BLaER1 (cell line): ENCODE measurements around the gene VTN.

ENCODE experiments used
- H3K27ac ChIP-seq: shearing (Covaris generic); formaldehyde crosslinking; 2 replicates; pipeline ENCODE4 v1.8.1; 2022
- H3K27me3 ChIP-seq: shearing (Covaris generic); formaldehyde crosslinking; 2 replicates; pipeline ENCODE4 v1.8.1; 2022
- H3K36me3 ChIP-seq: shearing (Covaris generic); formaldehyde crosslinking; 2 replicates; pipeline ENCODE4 v1.8.1; 2022
- H3K4me1 ChIP-seq: shearing (Covaris generic); formaldehyde crosslinking; 2 replicates; pipeline ENCODE4 v1.8.1; 2022
- H3K4me2 ChIP-seq: shearing (Covaris generic); formaldehyde crosslinking; 2 replicates; pipeline ENCODE4 v1.8.1; 2022
- H3K4me3 ChIP-seq: shearing (Covaris generic); formaldehyde crosslinking; 2 replicates; pipeline ENCODE4 v1.8.1; 2022
- H3K9ac ChIP-seq: shearing (Covaris generic); formaldehyde crosslinking; 2 replicates; pipeline ENCODE4 v1.8.1; 2022
- H3K9me3 ChIP-seq: shearing (Covaris generic); formaldehyde crosslinking; 2 replicates; pipeline ENCODE4 v1.8.1; 2022
- H4K20me1 ChIP-seq: shearing (Covaris generic); formaldehyde crosslinking; 2 replicates; pipeline ENCODE4 v1.8.1; 2022
- Cebpa-rat ChIP-seq: shearing (Covaris generic); IDR thresholded peaks from 2 replicates; pipeline ENCODE4 v1.8.1; 2022

The VTN gene

DNA sequence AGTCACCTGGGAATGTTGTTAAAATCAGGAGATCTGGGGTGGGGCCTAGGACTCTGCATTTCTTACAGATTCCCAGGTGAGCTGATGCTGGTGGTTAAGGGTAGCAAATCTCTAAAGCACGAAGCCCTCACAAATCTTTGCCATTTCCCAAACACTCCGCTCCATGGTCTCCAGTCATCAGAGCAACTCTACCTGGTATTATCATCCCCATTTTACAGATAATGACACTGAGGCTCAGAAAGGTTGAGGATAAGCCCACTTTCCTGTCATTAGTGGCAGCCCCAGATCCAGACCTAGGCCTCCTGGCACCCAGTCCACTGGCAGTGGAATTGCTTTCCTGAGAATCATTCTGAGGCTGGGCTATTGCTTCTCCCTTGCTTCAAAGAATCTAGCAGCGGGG, 27.2 kb upstream of the VTN start:
- H3K27me3 ChIP-seq: no peaks in the 10 kb centered on the region
- H3K36me3 ChIP-seq: peaks cover 76% of the 10 kb centered on the region
- TF ChIP-seq Cebpa-rat: no peak
- no peaks in the 10 kb centered on the region for H3K9me3 ChIP-seq
- no peak overlapping the region for H3K4me2 ChIP-seq
- no peaks in the 10 kb centered on the region for H4K20me1 ChIP-seq
- peaks cover 18% of the 10 kb centered on the region for H3K4me1 ChIP-seq
- H3K4me3 ChIP-seq: no peak overlapping the region
- H3K9ac ChIP-seq: no peak overlapping the region
- H3K27ac ChIP-seq: no peak overlapping the region

DNA sequence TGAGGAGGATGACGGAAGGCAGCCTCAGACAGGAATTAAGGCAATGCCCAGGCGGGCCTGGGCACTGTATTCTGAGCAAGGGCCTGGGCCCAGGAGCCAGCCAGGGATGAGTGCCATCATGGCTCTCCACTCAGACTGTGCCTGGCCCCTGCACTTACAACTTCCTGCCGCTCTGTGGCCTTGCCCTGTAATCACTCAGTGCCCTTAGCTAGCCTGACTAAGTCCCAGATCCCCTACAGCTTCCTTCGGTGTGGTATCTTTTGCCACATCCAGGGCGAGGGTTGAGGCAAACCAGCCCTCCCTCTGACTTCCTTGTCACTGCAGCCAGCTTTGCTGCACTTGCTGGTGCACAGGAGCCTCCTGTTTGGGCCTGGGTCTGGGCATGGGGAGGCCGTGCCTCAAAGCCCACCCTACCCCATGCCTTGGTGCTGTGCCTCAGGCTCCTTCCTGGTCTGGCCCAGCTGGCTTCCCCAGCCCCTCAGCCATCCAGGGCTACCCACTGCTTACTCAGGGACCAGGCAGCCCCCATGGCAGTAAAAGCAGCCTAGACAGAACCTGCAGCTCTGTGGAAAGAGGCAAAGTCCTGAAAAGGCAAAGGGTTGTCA, 26.6 kb upstream of the VTN start:
- no peak for TF ChIP-seq Cebpa-rat
- H3K4me3 ChIP-seq: no peak overlapping the region
- H3K27me3 ChIP-seq: no peaks in the 10 kb centered on the region
- H4K20me1 ChIP-seq: no peaks in the 10 kb centered on the region
- no peak overlapping the region for H3K9ac ChIP-seq
- no peaks in the 10 kb centered on the region for H3K9me3 ChIP-seq
- no peak overlapping the region for H3K4me2 ChIP-seq
- no peak overlapping the region for H3K27ac ChIP-seq
- H3K36me3 ChIP-seq: peaks cover 81% of the 10 kb centered on the region
- peaks cover 18% of the 10 kb centered on the region for H3K4me1 ChIP-seq

DNA sequence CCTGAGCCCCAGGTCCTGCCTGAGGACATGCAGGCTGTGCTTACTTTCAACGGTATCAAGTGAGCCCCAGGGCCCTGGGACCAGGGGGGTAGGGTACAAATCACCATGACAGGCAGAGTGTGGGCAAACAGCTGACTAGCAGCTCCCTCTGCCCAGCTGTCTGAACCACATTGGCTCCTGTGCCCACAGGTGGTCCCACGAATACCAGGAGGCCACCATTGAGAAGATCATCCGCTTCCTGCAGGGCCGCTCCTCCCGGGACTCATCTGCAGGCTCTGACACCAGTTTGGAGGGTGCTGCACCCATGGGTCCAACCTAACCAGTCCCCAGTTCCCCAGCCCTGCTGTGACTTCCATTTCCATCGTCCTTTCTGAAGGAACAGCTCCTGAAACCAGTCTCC, 25.9 kb upstream of the VTN start:
- Histone ChIP-seq H3K4me2 (no peak overlapping the region), H3K4me1 (peaks cover 18% of the 10 kb centered on the region), H3K27ac (no peak overlapping the region), H3K4me3 (no peak overlapping the region), H3K36me3 (peaks cover 89% of the 10 kb centered on the region), H3K9me3 (no peaks in the 10 kb centered on the region), H3K9ac (no peak overlapping the region), H4K20me1 (no peaks in the 10 kb centered on the region), H3K27me3 (no peaks in the 10 kb centered on the region)
- no peak for TF ChIP-seq Cebpa-rat

DNA sequence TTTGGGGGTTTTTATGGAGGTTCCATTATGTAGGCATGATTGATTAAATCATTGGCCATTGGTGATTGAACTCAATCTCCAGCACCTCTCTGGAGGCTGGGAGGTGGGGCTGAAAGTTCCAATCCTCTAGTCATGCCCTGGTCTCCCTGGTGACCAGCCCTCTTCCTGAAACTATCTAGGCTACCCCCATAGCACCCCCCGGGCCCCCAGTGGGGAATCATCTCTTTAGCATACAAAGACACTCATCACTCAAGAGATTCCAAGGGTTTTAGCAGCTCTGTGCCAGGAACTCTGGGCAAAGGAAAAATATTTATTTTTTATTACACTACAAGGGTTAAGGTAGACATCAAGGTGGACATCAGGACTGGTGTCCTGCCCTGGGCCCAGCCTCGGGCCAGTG, 25.3 kb upstream of the VTN start:
- Histone ChIP-seq H3K4me2 (no peak overlapping the region), H4K20me1 (no peaks in the 10 kb centered on the region), H3K4me1 (peaks cover 18% of the 10 kb centered on the region), H3K27me3 (no peaks in the 10 kb centered on the region), H3K9me3 (no peaks in the 10 kb centered on the region), H3K4me3 (no peak overlapping the region), H3K27ac (no peak overlapping the region), H3K9ac (no peak overlapping the region), H3K36me3 (peaks cover 92% of the 10 kb centered on the region)
- TF ChIP-seq Cebpa-rat: no peak

DNA sequence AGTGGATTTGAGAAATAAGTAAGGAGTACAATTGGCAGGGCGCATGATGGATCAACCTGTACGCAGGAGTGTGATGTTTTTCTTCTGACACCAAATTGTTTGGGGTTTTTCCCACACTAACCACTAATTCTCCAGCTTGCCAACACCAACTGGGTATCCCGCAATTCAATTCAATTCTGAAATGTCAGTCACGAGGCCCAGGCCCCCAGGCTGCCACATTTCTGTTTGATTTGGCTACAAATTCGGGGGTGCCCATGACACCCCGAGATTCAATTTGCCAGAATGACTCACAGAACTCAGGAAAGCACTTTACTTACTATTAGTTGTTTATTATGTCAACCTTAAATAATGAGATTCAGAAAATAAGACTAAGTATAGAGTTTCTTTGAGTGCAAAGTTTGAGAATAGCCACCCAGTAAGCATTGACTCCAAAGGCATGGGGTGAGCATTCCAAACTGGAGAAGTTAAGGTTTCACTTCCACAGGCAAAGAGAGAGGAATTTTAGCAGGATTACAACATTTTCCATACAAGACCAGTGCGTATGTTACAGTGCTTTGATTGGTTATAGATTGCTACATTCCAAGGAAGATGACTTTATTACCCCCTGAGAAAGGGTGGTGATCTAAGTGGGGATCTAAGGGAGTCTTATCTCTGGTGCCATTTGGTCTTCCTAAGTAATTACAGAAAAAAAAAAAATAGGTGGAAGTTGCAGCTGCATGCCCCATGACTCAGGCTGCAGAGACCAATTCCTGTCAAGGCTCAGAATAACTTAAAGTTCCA, 24.4 kb upstream of the VTN start:
- peaks cover 92% of the 10 kb centered on the region for H3K36me3 ChIP-seq
- peaks cover 18% of the 10 kb centered on the region for H3K4me1 ChIP-seq
- no peak for TF ChIP-seq Cebpa-rat
- H3K27me3 ChIP-seq: no peaks in the 10 kb centered on the region
- no peaks in the 10 kb centered on the region for H3K9me3 ChIP-seq
- no peaks in the 10 kb centered on the region for H4K20me1 ChIP-seq
- H3K4me2 ChIP-seq: no peak overlapping the region
- no peak overlapping the region for H3K4me3 ChIP-seq
- H3K27ac ChIP-seq: no peak overlapping the region
- no peak overlapping the region for H3K9ac ChIP-seq

DNA sequence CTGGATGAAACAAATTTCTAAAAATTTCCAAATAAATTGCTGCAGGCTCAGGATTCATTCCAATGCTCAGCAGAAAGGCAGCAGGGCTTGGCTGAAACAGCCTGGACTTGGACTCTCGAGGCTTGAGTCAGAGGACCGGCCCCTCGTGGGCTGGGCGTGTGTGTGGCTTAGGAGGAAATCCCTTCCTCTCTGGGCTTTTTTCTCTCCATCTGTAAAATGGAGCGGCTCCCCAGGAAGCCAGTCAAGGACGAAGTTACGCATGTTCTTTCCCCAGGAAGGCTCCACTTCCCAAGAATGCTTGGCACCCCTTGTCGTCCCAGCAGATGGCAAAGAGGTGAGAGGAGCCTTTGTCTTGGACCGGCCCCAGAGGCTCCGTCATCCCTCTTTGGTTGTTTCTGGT, 22.4 kb upstream of the VTN start:
- Histone ChIP-seq H3K9me3 (no peaks in the 10 kb centered on the region), H4K20me1 (no peaks in the 10 kb centered on the region; the same call in 1 of the 2 replicates), H3K27ac (no peak overlapping the region), H3K4me2 (no peak overlapping the region), H3K4me1 (peaks cover under 1% of the 10 kb centered on the region; the same call in 1 of the 2 replicates), H3K4me3 (no peak overlapping the region), H3K9ac (no peak overlapping the region), H3K27me3 (no peaks in the 10 kb centered on the region), H3K36me3 (peaks cover 100% of the 10 kb centered on the region)
- TF ChIP-seq Cebpa-rat: no peak

DNA sequence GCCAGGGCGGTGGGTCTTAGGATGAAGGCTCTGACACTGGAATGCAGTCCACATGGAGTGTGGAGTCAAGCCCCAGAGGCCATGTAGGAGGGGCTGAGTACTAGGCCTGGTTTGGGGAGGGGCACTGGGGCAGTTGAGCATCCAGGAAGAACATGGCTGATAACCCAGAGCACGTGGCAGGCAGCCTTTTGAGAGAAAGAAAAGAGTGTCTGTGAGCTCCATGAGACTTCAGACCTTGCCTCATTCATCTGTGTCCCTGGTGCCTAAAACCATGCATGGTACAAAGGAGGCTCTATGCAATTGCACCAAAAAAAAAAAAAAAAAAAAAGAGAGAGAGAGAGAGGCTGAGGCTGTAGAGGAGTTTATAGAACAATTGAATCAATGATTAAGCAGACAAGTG, 21.3 kb upstream of the VTN start:
- Histone ChIP-seq H3K27ac (no peak overlapping the region), H3K4me2 (no peak overlapping the region), H3K4me3 (no peak overlapping the region), H3K9me3 (no peaks in the 10 kb centered on the region), H3K36me3 (peaks cover 92% of the 10 kb centered on the region), H3K9ac (no peak overlapping the region), H3K4me1 (no peaks in the 10 kb centered on the region), H4K20me1 (no peaks in the 10 kb centered on the region; the same call in 1 of the 2 replicates), H3K27me3 (no peaks in the 10 kb centered on the region)
- no peak for TF ChIP-seq Cebpa-rat

DNA sequence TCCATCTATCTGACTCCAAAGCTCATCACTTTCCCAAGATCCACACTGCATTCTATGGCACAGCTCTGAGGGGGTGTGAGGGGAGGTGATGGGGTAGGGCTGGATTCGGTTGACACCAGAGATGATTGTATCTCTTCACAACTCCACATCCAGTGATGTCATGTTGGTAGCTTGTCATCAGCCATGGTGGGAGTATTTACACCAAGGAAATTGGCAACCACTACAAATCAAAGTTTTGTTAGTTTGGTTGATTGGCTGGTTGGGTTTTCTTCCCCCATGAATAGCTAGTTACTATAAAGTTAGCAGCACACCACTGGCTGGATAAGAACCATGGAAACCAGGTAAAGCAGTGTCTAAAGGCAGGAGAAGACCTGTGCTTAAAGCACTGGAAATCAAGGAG, 20.9 kb upstream of the VTN start:
- Histone ChIP-seq H4K20me1 (no peaks in the 10 kb centered on the region; the same call in 1 of the 2 replicates), H3K9me3 (no peaks in the 10 kb centered on the region), H3K4me3 (no peak overlapping the region), H3K27ac (no peak overlapping the region), H3K36me3 (peaks cover 88% of the 10 kb centered on the region), H3K9ac (no peak overlapping the region), H3K4me2 (no peak overlapping the region), H3K4me1 (no peaks in the 10 kb centered on the region), H3K27me3 (peaks cover under 1% of the 10 kb centered on the region; the same call in 1 of the 2 replicates)
- no peak for TF ChIP-seq Cebpa-rat

DNA sequence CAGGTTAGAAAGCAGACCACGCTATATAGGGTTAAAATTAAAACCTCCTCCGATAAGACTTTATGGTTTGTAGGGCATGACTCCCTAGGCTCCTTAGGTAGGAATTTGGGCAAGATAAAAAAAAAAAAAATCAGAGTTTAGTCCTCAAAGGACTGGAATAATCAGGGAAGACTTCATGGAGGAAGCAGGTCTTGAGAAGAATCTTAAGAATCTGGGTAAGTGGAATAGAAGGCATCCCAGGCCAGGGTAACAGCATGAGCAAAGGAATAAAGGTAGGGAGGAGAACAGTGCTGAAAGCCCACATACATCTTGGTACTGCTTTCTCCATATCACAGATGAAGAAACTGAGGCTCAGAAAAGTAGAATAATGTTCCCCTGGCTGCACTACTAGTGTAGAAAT, 20.5 kb upstream of the VTN start:
- no peak overlapping the region for H3K4me2 ChIP-seq
- H3K36me3 ChIP-seq: peaks cover 84% of the 10 kb centered on the region
- no peak overlapping the region for H3K27ac ChIP-seq
- no peaks in the 10 kb centered on the region for H3K9me3 ChIP-seq
- no peak for TF ChIP-seq Cebpa-rat
- H3K9ac ChIP-seq: no peak overlapping the region
- peaks cover under 1% of the 10 kb centered on the region; the same call in 1 of the 2 replicates for H3K4me1 ChIP-seq
- H3K27me3 ChIP-seq: peaks cover 4% of the 10 kb centered on the region; the same call in 1 of the 2 replicates
- no peak overlapping the region for H3K4me3 ChIP-seq
- H4K20me1 ChIP-seq: no peaks in the 10 kb centered on the region; the same call in 1 of the 2 replicates

DNA sequence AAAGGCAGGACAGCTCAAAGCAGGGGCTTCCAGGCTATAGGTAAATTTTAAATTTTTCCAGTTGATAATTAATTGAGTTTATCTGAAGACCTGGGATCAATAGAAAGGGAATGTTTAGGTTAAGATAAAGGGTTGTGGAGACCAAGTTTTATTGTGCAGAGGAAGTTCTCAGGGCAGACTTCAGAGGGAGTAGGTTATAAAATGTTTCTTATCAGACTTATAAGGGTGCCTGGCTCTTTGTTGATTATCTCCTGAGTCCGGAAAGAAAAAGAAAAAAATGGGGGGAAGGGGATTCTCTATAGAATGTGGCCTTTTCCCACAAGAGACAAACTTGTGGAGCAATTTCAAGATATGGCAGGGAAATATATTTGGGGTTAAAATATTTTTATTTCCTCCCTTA, 20.0 kb upstream of the VTN start:
- Histone ChIP-seq H3K4me1 (peaks cover 5% of the 10 kb centered on the region), H3K9me3 (no peaks in the 10 kb centered on the region), H3K4me2 (no peak overlapping the region), H3K9ac (no peak overlapping the region), H3K36me3 (peaks cover 80% of the 10 kb centered on the region), H3K4me3 (no peak overlapping the region), H3K27me3 (peaks cover 8% of the 10 kb centered on the region; the same call in 1 of the 2 replicates), H4K20me1 (no peaks in the 10 kb centered on the region; the same call in 1 of the 2 replicates), H3K27ac (no peak overlapping the region)
- no peak for TF ChIP-seq Cebpa-rat
